D721Med (cell line): ENCODE results near the gene PDE3A.

Source experiments
- DNase-seq: peaks from one replicate; pipeline ENCODE4 v3.0.0; 2011; ENCODE audit warnings: low spot score; ENCODE audit not compliant: insufficient read length
- FAIRE-seq: peaks from 2 replicates; lab custom pipeline; 2011; peaks lifted over from hg19 to GRCh38; lab: Jason Lieb, UNC
- TF ChIP-seq, protein P1 (sequence below): IDR thresholded peaks from 2 replicates; pipeline ENCODE4 v1.5.1; 2012; ENCODE audit warnings: mild to moderate bottlenecking, control low read depth; ENCODE audit not compliant: insufficient read depth; ENCODE audit errors: missing control alignments

The PDE3A gene

DNA sequence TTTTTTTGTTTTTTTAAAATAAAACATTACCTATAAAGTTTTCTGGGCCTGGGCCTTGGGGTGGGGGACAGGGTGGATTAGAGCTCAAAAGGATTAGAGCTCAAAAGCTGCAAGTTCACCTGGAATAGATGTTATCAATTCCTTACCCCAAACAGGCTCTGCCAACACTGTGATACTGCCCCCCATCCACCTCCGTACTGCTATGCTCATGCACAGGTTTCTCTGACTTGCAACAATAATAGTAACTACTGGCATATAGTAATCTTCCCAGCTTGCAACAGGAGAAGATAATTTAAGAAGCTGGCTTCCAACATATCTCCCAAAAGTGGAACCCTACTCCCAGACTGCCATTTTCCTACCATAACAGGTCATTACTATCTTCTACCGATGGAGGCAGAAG lies 275.5 kb downstream of the PDE3A start:
- TF ChIP-seq, protein P1, sequence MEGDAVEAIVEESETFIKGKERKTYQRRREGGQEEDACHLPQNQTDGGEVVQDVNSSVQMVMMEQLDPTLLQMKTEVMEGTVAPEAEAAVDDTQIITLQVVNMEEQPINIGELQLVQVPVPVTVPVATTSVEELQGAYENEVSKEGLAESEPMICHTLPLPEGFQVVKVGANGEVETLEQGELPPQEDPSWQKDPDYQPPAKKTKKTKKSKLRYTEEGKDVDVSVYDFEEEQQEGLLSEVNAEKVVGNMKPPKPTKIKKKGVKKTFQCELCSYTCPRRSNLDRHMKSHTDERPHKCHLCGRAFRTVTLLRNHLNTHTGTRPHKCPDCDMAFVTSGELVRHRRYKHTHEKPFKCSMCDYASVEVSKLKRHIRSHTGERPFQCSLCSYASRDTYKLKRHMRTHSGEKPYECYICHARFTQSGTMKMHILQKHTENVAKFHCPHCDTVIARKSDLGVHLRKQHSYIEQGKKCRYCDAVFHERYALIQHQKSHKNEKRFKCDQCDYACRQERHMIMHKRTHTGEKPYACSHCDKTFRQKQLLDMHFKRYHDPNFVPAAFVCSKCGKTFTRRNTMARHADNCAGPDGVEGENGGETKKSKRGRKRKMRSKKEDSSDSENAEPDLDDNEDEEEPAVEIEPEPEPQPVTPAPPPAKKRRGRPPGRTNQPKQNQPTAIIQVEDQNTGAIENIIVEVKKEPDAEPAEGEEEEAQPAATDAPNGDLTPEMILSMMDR: no peak
- FAIRE-seq (no peak), DNase-seq (no peak)

DNA sequence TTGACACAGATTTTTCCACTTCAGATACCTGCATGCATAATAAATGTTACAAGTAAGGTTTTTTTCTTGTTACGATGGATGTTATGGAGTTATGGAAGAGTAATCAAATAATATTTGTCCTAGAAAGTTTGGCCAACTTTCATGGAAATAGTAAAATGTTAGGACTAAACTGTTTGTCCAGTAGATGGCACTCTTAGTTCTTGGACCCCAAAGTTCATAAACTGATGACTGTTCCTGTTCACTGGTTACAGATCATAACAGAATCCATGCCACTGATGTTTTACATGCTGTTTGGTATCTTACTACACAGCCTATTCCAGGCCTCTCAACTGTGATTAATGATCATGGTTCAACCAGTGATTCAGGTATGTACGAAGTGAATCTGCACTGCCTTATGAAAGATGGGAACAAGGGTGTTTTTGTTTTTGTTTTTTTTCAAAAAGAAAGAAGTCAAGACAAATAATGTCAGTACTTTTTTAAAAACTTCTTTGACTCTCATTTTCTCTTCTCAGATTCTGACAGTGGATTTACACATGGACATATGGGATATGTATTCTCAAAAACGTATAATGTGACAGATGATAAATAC lies 278.0 kb downstream of the PDE3A start:
- DNase-seq (no peak), FAIRE-seq (peak; percentile 85)
- TF ChIP-seq, protein P1: peak; percentile 69

DNA sequence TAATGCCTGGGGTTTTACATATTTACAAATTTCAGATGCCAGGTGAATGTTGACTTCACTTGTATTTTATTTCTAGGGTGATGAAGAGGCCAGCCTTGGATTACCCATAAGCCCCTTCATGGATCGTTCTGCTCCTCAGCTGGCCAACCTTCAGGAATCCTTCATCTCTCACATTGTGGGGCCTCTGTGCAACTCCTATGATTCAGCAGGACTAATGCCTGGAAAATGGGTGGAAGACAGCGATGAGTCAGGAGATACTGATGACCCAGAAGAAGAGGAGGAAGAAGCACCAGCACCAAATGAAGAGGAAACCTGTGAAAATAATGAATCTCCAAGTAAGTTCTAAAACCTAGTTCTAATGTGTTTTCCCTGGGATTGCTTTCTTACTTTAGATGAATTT lies 285.5 kb downstream of the PDE3A start:
- no peak for DNase-seq
- no peak for FAIRE-seq
- TF ChIP-seq, protein P1: no peak

DNA sequence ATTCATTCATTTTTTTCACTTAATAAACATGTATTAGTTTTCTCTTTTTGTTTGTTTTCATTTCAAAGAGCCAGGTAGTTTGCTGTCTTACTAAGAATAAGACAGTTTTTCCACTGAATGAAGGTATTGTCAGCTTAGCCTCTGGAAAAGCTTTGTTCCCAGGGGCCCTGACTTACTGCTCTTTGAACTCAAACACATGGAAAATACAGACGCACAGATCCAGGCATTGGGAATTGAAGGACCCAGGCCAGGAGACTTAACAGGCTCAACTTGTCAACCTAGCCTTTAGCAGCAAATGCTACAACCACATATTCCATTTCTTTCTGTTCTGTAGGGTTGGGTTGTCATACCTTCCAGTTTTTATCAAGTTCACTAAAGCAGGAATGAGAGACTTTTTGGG lies 288.3 kb downstream of the PDE3A start:
- FAIRE-seq (no peak), DNase-seq (no peak)
- TF ChIP-seq, protein P1: no peak

DNA sequence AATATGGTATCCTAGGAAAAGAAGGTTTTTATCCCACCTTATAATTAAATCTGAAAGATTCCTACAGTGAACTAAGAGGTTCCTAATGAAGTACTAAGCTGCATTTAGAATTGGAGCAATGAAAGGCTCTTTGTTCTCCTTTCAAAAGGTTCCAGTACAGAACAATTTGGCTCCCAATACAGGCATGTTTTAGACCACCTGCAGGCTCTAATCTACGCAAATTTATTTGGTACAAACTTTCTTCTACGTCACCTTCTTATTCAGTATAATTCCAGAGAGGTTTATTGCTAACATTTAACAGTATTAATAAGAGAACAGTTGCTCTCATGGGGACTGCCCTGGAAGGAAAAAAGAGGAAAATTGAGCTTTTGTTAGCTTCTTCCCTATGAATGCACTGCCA lies 289.2 kb downstream of the PDE3A start:
- TF ChIP-seq, protein P1: no peak
- FAIRE-seq (no peak), DNase-seq (no peak)

DNA sequence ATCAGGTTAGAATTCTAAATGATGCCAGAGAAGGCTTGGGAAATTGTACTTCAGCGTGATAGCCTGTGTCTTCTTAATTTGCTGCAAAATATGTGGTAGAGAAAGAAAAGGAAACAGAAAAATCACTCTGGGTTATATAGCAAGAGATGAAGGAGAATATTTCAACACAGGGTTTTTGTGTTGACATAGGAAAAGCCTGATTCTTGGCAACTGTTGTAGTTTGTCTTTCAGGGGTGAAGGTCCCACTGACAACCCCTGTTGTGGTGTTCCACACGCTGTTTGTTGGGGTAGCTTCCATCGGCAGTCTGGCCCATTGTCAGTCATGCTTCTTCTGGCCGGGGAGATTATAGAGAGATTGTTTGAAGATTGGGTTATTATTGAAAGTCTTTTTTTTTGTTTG lies 313.0 kb downstream of the PDE3A start:
- FAIRE-seq (no peak), DNase-seq (no peak)
- TF ChIP-seq, protein P1: no peak

DNA sequence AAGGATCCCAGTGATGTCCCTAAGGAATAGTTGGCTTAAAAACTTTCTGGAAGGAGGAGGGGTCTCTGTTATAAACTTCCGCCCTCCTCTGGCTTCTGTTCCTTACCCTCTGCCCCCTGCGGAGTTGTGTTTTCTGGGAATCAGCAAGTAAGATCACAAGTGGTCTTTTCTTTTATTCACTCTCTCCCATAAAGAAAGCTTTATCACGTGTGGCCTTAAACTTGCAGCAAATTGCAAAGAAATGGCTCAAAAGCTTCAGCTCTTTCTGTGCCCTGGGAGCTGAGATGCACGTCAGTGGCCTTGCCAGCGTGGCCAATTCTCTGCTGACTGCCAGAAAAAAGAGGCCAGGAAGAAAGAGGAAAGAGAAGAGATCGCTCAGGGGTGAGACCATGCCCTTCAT lies 326.9 kb downstream of the PDE3A start, which contains the start of gene SLCO1C1:
SLCO1C1 (plus strand) TSS at position 101 of the 400 bp plus-strand sequence. CDS start 4,245 bp downstream, outside the sequence.
- TF ChIP-seq, protein P1: no peak
- no peak for DNase-seq
- no peak for FAIRE-seq
